Putamen (tissue), 1 donor: ENCODE results near the gene DUOX2.
"Not testable (repeated sequence)": the region's sequence is repeated elsewhere in the genome, so short reads cannot be mapped to it uniquely, and the experiment has no call there.

Experiments
- DNase-seq: peaks from one replicate; pipeline ENCODE4 v3.0.0-alpha.2; 2016; ENCODE audit warnings: low spot score

Gene DUOX2

DNA sequence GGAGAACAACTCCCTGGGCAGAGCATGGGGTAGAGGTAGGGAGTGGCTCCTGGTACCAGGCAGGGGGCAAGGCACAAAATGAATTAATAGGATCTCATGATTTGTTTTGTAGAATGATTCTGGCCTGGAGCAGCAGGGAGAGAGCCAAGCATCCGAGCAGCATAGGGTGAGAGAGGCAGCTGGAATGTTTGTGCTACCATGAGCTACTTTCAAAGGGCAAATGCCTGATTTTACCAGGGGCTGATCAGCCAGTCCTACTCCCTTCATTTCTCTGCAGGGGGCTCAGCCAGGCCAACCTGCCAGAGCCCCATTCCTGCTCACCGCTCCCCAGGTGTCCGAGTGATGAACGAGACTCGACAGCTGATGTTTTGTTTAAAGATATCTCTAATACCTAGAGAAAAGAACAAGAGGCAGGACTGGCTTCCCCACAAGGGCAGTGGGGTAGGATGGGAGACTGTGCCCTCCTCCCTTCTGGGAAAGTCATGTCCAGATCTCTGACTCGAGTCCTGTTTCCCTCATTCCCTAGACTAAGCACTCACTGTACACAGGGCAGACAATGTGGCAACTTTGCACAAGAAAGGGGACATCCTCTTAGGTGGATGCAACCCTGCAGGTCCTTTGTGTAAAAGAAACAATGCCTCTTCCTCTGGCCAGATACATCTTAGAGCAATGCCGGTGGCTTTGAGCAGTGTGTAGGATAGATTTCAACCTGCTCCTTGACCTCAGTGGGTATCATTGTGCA lies 12.9 kb downstream of the DUOX2 start:
- DNase-seq: no peak

DNA sequence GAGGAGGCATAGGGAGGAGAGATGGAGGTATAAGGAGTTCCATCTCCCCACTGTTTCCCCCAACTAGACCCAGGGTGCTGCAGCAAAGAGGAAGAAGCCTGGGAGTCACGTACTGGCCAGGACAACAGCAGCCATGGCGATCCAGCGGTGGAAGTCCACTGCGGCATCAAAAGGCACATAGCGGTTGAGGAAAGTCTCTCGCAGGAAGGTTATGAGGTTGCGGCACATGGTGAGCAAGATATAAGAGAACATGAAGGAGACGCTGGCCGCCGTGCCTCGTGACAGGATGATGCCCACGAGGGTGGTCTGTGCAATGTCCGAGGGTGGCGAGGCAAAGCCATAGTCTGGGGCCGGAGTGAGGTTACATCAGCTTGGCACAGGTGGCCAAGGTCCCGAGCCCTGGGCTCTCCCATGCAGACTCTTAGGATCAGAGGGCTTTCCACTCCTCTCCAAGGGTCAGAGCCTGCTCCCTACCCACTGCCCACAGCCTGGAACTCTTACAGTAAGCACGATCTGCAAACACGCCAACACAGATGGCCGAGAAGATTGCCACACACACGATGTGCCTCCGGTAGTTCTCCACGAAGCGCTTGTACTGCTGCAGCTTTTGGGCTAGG lies 14.3 kb downstream of the DUOX2 start:
- DNase-seq: no peak

DNA sequence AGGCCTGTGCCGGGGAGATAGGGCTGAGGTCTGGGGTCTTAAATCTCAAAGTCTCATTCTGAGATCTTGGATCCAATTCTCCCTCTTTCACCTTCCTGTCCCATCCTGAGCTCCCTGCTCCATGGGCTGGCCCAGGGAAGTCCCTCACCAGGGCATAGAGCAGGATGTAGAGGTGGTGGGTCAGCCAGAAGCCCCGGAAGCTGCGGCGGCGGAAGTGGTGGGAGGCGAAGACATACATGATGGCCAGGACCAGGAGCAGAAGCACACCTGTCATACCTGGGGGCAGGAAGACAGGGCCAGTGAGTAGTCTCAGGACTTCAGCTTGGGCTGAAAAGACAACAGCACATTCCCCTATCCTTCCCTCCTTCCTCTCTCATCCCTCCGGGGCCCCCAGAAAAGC lies 16.5 kb downstream of the DUOX2 start:
- DNase-seq: no peak

DNA sequence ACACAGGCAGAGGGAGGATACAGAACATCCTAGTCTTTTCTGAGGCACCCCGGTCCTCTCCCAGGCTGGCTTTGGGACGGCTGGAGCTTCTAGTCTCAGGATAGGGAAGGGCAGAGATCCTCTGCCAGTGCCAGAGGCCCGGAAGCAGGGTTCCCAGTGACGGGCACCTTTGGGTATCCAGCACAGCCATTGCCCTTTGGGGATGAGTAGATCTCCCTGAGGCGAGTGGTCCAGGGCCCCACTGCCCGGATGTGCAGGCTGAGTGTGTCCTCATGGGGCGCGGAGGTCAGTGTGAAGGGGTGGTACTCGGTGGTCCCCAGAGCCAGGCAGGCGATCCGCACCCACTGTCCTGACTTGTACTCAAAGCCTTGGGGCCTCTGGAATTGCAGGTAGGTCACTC lies 18.3 kb downstream of the DUOX2 start:
- DNase-seq: no peak

- DNase-seq: no peak
These were observed 19.6 kb downstream of the DUOX2 start for GRCh38 chr15:45094358-45094730.

DNA sequence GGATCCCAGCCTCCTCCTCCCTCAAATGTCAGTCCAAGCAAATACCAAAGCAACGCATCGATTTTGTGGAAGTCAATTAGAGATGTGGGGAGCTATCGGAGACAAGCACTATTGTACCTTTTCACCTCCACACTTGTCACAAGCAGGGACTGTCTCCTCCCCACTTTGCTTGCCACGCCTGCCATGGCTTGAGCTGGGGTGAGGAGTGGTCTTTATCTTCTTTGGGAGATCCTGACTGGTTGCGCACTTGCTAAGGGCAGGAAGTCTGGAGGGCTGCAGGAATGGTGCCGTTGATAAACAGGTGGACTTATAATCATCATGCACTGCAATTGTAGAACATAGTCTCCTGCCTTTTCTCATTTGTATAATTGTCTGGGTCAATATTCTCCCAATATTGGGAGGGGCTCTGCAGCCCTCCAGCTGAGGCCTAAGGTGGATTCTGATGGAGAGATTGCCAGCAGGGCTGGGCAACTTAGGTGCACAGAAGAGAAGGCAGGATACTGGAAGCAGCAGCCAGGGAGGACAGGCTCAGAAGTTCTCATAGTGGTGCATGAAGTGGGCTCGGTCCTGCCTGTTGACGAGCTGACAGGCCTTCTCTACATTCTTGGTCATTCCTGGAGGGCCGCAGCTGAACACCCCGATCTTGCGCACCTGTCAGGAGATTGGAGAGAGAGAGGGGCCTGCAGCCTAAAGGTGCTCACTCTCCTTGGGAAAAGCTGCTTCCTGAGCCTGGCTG lies 20.2 kb downstream of the DUOX2 start:
- no peak for DNase-seq

GRCh38 chr15:45093013-45093412 lies 21.0 kb downstream of the DUOX2 start:
- no peak for DNase-seq

DNA sequence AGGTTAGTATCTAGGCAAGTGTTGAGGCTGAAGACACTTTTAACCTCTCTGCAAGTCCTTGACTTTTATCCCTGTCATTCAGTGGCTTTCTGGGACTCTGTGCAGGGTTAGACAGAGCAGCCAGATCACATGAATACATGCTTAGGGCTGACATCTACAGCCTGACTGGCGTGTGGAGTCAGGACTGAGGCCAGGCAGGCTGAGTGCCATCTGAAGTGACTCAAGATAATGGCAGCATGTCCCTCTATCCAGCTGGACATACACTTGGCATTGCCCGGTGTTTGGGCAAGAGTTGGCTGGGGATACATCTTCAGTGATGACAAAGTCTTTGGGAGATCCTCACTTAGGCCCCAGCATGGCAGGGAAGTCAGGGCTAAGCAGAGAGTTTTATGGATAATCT lies 22.4 kb downstream of the DUOX2 start:
- no peak for DNase-seq

- no peak for DNase-seq
These were observed 22.8 kb downstream of the DUOX2 start for GRCh38 chr15:45091161-45091560.

- DNase-seq: no peak
These were observed 24.1 kb downstream of the DUOX2 start for GRCh38 chr15:45089712-45090373.

DNA sequence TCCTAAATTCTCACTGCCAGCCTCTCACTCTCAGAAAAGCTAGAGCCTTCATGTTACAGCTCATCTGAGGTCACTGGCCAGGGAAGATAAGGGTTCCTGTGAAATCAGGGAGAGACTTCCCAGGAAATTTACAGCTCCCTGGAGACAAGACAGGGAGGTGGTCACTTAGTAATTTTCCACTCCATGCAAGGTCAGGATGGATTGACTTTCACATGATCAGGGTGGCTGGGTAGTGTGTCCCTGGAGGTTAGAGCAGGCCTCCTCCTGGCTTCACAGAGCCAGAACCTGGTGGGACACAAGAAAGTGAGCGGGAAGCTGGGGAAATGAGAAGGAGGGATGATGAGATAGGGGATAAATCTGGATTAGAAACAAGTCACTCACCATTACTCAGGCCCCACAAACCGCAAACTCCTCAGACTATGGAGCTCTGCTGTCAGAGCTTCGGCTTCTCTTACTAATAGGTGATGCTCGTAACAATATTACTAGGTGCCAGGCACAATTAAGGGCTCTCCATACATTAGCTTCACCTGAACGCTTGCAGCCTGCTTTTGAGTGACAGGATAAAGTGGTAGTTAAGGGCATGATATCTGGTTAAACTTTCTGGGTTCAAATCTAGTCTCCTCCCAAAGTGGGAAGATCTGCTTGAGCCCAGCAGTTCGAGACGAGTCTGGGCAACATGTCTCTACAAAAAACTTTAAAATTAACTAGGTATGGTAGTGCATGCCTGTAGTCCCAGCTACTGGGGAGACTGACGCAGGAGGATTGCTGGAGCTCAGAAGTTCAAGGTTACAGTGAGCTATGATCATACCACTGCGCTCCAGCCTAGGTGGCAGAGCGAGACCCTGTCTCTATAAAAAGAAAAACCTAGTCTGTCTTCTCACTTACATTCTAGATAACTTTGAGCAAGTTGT lies 24.9 kb downstream of the DUOX2 start:
- DNase-seq: no peak

GRCh38 chr15:45087513-45087912 lies 26.5 kb downstream of the DUOX2 start:
- DNase-seq: no peak

- no peak for DNase-seq
These were observed 29.8 kb downstream of the DUOX2 start for GRCh38 chr15:45084163-45084562.

DNA sequence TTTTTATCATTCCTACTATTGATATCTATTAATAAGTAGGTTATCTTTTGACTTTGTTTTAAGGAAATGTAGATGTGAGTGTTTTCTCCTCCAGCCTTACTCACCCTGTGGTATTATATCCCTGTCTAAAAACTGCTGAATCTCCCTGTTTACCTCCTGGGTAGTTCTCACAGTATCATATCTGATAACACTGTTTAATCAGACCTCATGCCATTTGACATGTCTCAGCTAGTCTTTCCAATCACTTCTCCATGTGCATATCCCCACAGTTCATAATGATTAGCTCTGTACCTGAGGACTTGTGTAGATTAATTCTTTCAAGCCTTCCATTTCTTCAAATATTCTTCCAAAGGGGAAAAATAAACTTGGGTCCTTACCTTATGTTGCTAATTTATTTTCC lies 30.7 kb downstream of the DUOX2 start:
- DNase-seq: no peak

DNA sequence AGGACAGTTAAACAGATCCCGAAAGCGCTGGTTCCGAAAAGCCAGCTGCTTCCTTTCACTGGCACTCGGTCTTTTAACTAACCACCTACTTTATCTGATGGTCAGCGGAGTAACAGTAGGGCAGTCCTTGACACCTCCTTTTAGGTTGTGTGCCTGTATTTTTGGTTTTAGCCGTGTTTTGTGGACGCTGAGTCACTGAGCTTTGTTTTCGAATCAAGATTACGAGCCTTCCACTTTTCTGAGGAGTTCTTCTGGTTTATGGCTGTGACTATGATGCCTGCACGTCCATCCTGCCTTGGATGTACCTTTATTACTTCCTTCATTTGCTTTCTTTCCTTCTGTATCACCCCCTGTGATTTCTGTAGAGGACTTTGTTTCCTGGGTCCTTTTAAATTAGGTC lies 31.6 kb downstream of the DUOX2 start:
- DNase-seq: not testable (repeated sequence)

DNA sequence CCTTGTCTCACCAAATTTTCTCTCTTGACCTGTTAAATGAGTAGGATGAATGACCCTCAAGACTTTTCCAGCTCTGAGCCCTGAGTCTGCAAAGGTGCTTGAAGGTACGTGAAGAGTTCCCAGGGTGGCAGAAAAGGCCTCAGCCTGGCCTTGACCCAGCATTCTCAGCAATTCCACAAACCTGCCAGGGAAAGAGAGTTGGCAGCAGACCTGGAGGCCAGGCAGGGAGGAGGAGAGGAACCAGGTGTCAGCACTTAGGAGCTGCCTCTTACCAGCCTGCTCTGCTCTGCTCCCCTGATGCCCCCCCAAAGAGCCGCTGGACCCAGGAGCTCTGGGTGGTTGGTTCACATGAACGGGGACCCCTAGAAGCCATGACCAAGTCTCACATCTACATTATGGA lies 33.4 kb downstream of the DUOX2 start:
- DNase-seq: not testable (repeated sequence)

DNA sequence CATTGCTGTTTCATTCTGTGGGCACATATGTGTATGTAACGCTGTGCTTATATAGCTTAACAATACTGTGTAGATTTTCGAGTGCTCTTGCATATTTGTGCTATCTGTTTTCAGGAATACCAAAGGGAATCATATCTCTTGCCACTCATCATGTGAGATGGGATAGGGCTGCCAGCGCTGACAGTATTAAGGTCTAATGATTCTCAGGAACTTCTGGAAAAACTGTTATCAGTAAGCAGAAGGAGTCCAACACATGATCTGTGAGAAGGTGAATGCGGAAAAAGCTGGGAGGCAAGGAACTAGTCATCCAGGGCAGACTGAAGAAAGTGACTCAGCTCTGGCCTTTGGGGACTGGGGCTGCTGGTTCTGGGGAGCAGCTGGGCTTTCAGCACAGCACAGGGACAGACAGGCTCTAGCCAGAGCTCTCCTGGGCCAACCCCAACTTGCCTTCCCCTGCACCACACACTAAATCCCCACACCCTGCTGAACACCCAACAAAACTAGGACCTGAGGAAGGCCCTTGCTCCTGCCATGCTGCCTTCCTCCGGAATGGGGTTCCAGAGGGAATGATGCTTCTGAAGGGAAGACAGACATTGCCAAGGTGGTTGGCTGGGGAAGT lies 34.2 kb downstream of the DUOX2 start:
- not testable (repeated sequence) for DNase-seq

DNA sequence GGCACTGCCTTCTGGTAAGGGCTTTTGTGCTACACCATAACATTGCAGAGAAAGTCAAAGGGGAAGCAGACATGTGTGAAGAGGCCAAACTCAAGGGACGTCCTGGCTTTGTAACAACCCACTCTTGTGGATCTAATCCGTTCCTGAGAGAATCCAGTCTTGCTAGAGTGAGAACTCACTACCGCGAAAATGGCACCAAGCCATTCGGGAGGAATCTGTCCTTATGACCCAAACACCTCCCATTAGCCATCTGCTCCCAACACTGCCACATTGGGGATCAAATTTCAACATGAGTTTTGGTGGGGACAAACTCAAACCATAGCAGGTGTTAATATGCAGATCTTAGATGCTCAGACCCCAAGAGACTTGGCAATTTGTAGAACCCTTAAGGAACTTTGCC lies 34.8 kb downstream of the DUOX2 start:
- DNase-seq: not testable (repeated sequence)

GRCh38 chr15:45077391-45077790 lies 36.6 kb downstream of the DUOX2 start:
- DNase-seq: not testable (repeated sequence)

- DNase-seq: not testable (repeated sequence)
These were observed 38.3 kb downstream of the DUOX2 start for GRCh38 chr15:45075440-45076320.
